Neural progenitor cell (in vitro differentiated cells): ENCODE measurements around the gene DEAF1. TPM values are rescaled to one million over a fixed set of nuclear protein-coding genes. Genes with fewer than 3 reads are reported as not detected.
A peak's percentile ranks its signal among the peaks of the same experiment; 100 is the strongest.

Experiments used
- DNase-seq: peaks from one replicate; pipeline ENCODE4 v3.0.0-alpha.2; 2016; ENCODE audit warnings: low spot score
- H2AFZ ChIP-seq: fragments of 200-600 bp; sonication (generic); replicated peaks from 2 replicates; pipeline ENCODE4 v1.6.1; 2016; ENCODE audit warnings: antibody characterized with exemption
- H3F3A ChIP-seq: fragments of 200-600 bp; sonication (generic); 2 replicates; pipeline ENCODE4 v1.6.1; 2016; ENCODE audit warnings: antibody characterized with exemption, low read depth
- H3K27ac ChIP-seq: fragments of 200-600 bp; sonication (generic); 2 replicates; pipeline ENCODE4 v1.5.1; 2016; ENCODE audit warnings: mild to moderate bottlenecking
- H3K27me3 ChIP-seq: fragments of 200-600 bp; sonication (generic); 2 replicates; pipeline ENCODE4 v1.6.1; 2016; ENCODE audit warnings: mild to moderate bottlenecking, moderate library complexity
- H3K36me3 ChIP-seq: fragments of 200-600 bp; sonication (generic); 2 replicates; pipeline ENCODE4 v1.5.1; 2016
- H3K4me1 ChIP-seq: fragments of 200-600 bp; sonication (generic); 2 replicates; pipeline ENCODE4 v1.6.1; 2016; ENCODE audit warnings: mixed run types
- H3K4me2 ChIP-seq: fragments of 200-600 bp; sonication (generic); 2 replicates; pipeline ENCODE4 v1.6.1; 2016
- H3K4me3 ChIP-seq: fragments of 200-600 bp; sonication (generic); 2 replicates; pipeline ENCODE4 v1.5.1; 2016
- H3K79me2 ChIP-seq: fragments of 200-600 bp; sonication (generic); 2 replicates; pipeline ENCODE4 v1.6.1; 2016; ENCODE audit warnings: low read depth
- H3K9ac ChIP-seq: fragments of 200-600 bp; sonication (generic); 2 replicates; pipeline ENCODE4 v1.6.1; 2016
- H3K9me3 ChIP-seq: fragments of 200-600 bp; sonication (generic); 2 replicates; pipeline ENCODE4 v1.5.1; 2016; ENCODE audit warnings: low read depth
- H4K20me1 ChIP-seq: fragments of 200-600 bp; sonication (generic); 2 replicates; pipeline ENCODE4 v1.6.1; 2016; ENCODE audit warnings: low read depth
- H3K27ac Mint-ChIP-seq: 3 replicates; pipeline ENCODE4 v1.8.0; 2021; ENCODE audit warnings: mixed read lengths
- H3K27me3 Mint-ChIP-seq: 2 replicates; pipeline ENCODE4 v1.8.0; 2022; ENCODE audit warnings: low read depth, mild to moderate bottlenecking, inconsistent platforms, moderate library complexity, mixed read lengths; ENCODE audit not compliant: insufficient read depth
- H3K36me3 Mint-ChIP-seq: 3 replicates; pipeline ENCODE4 v1.8.0; 2021; ENCODE audit warnings: mixed read lengths
- H3K4me1 Mint-ChIP-seq: 3 replicates; pipeline ENCODE4 v1.8.0; 2021; ENCODE audit warnings: mixed read lengths
- H3K4me3 Mint-ChIP-seq: 3 replicates; pipeline ENCODE4 v1.8.0; 2021; ENCODE audit warnings: mild to moderate bottlenecking, moderate library complexity, mixed read lengths
- H3K9me3 Mint-ChIP-seq: 3 replicates; pipeline ENCODE4 v1.8.0; 2020; ENCODE audit warnings: mixed read lengths
- EZH2 ChIP-seq: fragments of 200-600 bp; sonication (generic); IDR thresholded peaks from 2 replicates; pipeline ENCODE4 v1.6.1; 2017; ENCODE audit warnings: antibody characterized with exemption, mild to moderate bottlenecking, moderate library complexity
- EZH2phosphoT487 ChIP-seq: fragments of 200-600 bp; sonication (generic); IDR thresholded peaks from 2 replicates; pipeline ENCODE4 v1.6.1; 2017; ENCODE audit warnings: antibody characterized with exemption
- total RNA-seq: library from RNA; depleted of rRNA; stranded (reverse); fragments of >200 nt; gene quantifications from 2 replicates; pipeline ENCODE4 v1.2.3, GENCODE V29; 2015; ENCODE audit warnings: low replicate concordance
- TF ChIP-seq, protein P1 (sequence below): fragments of 200-600 bp; sonication (generic); IDR thresholded peaks from 2 replicates; pipeline ENCODE4 v1.5.1; 2017; ENCODE audit warnings: antibody characterized with exemption, mild to moderate bottlenecking

The DEAF1 gene
- total RNA-seq, 1 donor from 2014 or later, result 38.4 TPM

DNA sequence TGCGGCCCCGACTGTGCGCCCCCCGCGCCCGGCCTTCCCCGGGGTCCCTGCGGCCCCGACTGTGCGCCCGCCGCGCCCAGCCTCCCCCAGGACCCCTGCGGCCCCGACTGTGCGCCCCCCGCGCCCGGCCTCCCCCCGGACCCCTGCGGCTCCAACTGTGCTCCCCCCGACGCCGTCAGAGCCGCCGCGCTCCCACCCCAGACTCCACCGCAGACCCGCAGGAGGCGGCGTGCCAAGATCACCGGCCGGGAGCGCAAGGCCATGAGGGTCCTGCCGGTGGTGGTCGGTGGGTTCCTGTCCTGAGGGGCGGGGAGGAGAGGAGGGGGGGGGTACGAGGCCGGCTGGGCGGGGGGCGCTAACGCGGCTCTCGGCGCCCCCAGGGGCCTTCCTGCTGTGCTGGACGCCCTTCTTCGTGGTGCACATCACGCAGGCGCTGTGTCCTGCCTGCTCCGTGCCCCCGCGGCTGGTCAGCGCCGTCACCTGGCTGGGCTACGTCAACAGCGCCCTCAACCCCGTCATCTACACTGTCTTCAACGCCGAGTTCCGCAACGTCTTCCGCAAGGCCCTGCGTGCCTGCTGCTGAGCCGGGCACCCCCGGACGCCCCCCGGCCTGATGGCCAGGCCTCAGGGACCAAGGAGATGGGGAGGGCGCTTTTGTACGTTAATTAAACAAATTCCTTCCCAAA, 54.9 kb downstream of the DEAF1 start:
- no peak overlapping the region for H3K27ac ChIP-seq
- peak overlapping the region; percentile 95 for H3K4me2 ChIP-seq
- Mint-ChIP-seq H3K4me1 (peaks cover 23% of the 10 kb centered on the region), H3K9me3 (no peaks in the 10 kb centered on the region), H3K27me3 (peaks cover 30% of the 10 kb centered on the region), H3K4me3 (peak overlapping the region; percentile 62), H3K36me3 (no peaks in the 10 kb centered on the region), H3K27ac (no peak overlapping the region)
- no peak for TF ChIP-seq EZH2phosphoT487
- TF ChIP-seq EZH2, result no peak
- TF ChIP-seq, protein P1, sequence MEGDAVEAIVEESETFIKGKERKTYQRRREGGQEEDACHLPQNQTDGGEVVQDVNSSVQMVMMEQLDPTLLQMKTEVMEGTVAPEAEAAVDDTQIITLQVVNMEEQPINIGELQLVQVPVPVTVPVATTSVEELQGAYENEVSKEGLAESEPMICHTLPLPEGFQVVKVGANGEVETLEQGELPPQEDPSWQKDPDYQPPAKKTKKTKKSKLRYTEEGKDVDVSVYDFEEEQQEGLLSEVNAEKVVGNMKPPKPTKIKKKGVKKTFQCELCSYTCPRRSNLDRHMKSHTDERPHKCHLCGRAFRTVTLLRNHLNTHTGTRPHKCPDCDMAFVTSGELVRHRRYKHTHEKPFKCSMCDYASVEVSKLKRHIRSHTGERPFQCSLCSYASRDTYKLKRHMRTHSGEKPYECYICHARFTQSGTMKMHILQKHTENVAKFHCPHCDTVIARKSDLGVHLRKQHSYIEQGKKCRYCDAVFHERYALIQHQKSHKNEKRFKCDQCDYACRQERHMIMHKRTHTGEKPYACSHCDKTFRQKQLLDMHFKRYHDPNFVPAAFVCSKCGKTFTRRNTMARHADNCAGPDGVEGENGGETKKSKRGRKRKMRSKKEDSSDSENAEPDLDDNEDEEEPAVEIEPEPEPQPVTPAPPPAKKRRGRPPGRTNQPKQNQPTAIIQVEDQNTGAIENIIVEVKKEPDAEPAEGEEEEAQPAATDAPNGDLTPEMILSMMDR, result no peak
- H3K79me2 ChIP-seq, result no peaks in the 10 kb centered on the region
- H3K9me3 ChIP-seq, result no peaks in the 10 kb centered on the region
- H3K9ac ChIP-seq, result no peak overlapping the region
- H3K27me3 ChIP-seq, result peaks cover 41% of the 10 kb centered on the region
- peak; percentile 46 for DNase-seq
- peaks cover 32% of the 10 kb centered on the region for H3K4me1 ChIP-seq
- H3F3A ChIP-seq, result peaks cover 56% of the 10 kb centered on the region
- peaks cover 43% of the 10 kb centered on the region for H4K20me1 ChIP-seq
- peak overlapping the region; percentile 25 for H3K4me3 ChIP-seq
- no peaks in the 10 kb centered on the region for H3K36me3 ChIP-seq
- H2AFZ ChIP-seq, result no peak overlapping the region

DNA sequence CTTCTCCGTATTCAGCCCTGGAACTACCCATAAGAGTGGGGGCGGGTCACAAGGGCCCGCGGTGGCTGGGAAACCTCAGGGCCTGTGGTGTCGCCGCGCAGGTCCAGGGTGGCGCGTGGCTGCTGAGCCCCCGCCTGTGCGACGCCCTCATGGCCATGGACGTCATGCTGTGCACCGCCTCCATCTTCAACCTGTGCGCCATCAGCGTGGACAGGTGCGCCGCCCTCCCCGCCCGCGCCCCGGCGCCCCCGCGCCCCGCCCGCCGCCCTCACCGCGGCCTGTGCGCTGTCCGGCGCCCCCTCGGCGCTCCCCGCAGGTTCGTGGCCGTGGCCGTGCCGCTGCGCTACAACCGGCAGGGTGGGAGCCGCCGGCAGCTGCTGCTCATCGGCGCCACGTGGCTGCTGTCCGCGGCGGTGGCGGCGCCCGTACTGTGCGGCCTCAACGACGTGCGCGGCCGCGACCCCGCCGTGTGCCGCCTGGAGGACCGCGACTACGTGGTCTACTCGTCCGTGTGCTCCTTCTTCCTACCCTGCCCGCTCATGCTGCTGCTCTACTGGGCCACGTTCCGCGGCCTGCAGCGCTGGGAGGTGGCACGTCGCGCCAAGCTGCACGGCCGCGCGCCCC, 55.6 kb downstream of the DEAF1 start:
- H3K27me3 ChIP-seq, result peaks cover 48% of the 10 kb centered on the region
- H2AFZ ChIP-seq, result no peak overlapping the region
- H3K9me3 Mint-ChIP-seq, result no peaks in the 10 kb centered on the region
- no peak overlapping the region for H3K27ac Mint-ChIP-seq
- H3K36me3 Mint-ChIP-seq, result no peaks in the 10 kb centered on the region
- peak overlapping the region; percentile 80 for H3K4me3 Mint-ChIP-seq
- H3K36me3 ChIP-seq, result no peaks in the 10 kb centered on the region
- peaks cover 56% of the 10 kb centered on the region for H3F3A ChIP-seq
- H3K9ac ChIP-seq, result no peak overlapping the region
- DNase-seq, result peak; percentile 61
- peaks cover 32% of the 10 kb centered on the region for H3K4me1 ChIP-seq
- H3K4me1 Mint-ChIP-seq, result peaks cover 27% of the 10 kb centered on the region
- H3K79me2 ChIP-seq, result no peaks in the 10 kb centered on the region
- peak overlapping the region; percentile 95 for H3K4me2 ChIP-seq
- peak overlapping the region; percentile 96 for H3K27ac ChIP-seq
- TF ChIP-seq, protein P1, result no peak
- TF ChIP-seq EZH2, result peak; percentile 1
- no peaks in the 10 kb centered on the region for H3K9me3 ChIP-seq
- H3K27me3 Mint-ChIP-seq, result peaks cover 34% of the 10 kb centered on the region
- H3K4me3 ChIP-seq, result peak overlapping the region; percentile 68
- peaks cover 48% of the 10 kb centered on the region for H4K20me1 ChIP-seq

DNA sequence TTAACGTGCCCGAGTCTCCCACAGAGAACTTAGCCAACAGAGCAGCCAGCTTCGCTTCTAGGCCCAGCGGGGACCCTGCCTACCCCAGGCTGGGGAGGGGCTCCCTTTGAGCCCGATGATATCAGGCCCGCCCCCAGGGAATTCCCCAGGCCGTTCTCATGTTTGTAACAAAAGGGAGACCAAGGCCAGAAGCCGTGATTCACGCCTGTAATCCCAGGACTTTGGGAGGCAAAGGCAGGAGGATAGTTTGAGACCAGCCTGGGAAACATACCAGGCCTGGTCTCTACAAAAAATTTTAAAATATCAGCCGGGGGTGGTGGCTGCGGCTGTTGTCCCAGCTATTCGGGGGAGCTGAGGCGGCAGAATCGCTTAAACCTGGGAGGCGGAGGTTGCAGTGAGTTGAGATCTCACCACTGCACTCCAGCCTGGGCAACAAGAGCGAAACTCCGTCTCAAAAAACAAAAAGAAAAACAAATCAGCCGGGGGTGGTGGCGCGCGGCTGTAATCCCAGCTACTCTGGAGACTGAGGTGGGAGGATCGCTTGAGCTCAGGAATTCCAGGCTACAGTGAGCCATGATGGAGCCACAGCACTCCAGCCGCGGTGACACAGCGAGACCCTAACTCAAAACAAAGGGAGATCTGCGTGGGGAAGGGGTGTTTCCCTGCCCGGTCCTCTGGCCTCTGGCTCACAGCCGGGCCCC, 56.2 kb downstream of the DEAF1 start:
- DNase-seq, result peak; percentile 90
- peaks cover 48% of the 10 kb centered on the region for H3K27me3 ChIP-seq
- H3K9ac ChIP-seq, result no peak overlapping the region

More for the DNA sequence above, 56.2 kb downstream of the DEAF1 start:
- Histone ChIP-seq H3K4me2 (peak overlapping the region; percentile 95), H3K36me3 (no peaks in the 10 kb centered on the region), H3K79me2 (no peaks in the 10 kb centered on the region), H2AFZ (no peak overlapping the region), H3K4me1 (peaks cover 32% of the 10 kb centered on the region), H3K27ac (peak overlapping the region; percentile 96), H3F3A (peaks cover 56% of the 10 kb centered on the region), H3K9me3 (no peaks in the 10 kb centered on the region), H4K20me1 (peaks cover 48% of the 10 kb centered on the region), H3K4me3 (peak overlapping the region; percentile 68)
- H3K4me3 Mint-ChIP-seq, result peak overlapping the region; percentile 80
- H3K9me3 Mint-ChIP-seq, result no peaks in the 10 kb centered on the region
- H3K4me1 Mint-ChIP-seq, result peaks cover 27% of the 10 kb centered on the region
- H3K27me3 Mint-ChIP-seq, result peaks cover 37% of the 10 kb centered on the region
- H3K27ac Mint-ChIP-seq, result peak overlapping the region; percentile 89
- H3K36me3 Mint-ChIP-seq, result no peaks in the 10 kb centered on the region
- TF ChIP-seq, protein P1, result no peak
- TF ChIP-seq EZH2, result peak; percentile 7
- TF ChIP-seq EZH2phosphoT487, result peak; percentile 15
